Testis (tissue), 2 donors: ENCODE data around the gene PRDM11.

ENCODE experiments used
- CTCF ChIP-seq, 3 experiments: fragments of 450-650 bp in 2 of 3; fragments of 200-600 bp in 1 of 3; sonication (generic) in 1 of 3; IDR thresholded peaks; one replicate each; pipeline ENCODE4 v1.5.1; 2016 to 2019; ENCODE audit warnings: antibody characterized with exemption in 3 of 3, mild to moderate bottlenecking in 2 of 3, moderate library complexity in 1 of 3
- POLR2A ChIP-seq: fragments of 450-650 bp; IDR thresholded peaks from one replicate; pipeline ENCODE4 v1.6.1; 2017; ENCODE audit warnings: antibody characterized with exemption, mild to moderate bottlenecking, moderate library complexity

GRCh38 chr11:45217991-45218390 lies 71.6 kb downstream of the PRDM11 start:
- no peak for TF ChIP-seq POLR2A
- no peak for TF ChIP-seq CTCF (IDR thresholded peaks at IDR 0.05)
